ENCODE results near the gene CRABP2. TPM values are rescaled to one million over a fixed set of nuclear protein-coding genes. Genes with fewer than 3 reads are reported as not detected.

CRABP2 gene
- total RNA-seq, 1 donor from 2014 or later = 278 TPM

- TF ChIP-seq EZH2 (IDR thresholded peaks at IDR 0.05; ENCODE audit: insufficient read depth, low read length) = no peak
- no peak for TF ChIP-seq CTCF (IDR thresholded peaks at IDR 0.05; ENCODE audit: insufficient read depth, low read depth, low read length)
- DNase-seq (ENCODE audit: low read depth) = no peak
- peaks cover 2% of the 10 kb centered on the region for H4K20me1 ChIP-seq (ENCODE audit: insufficient read depth, low read length)
- H3K4me3 ChIP-seq (ENCODE audit: insufficient read depth, low read depth, low read length) = no peak overlapping the region
- H3K4me1 Mint-ChIP-seq (ENCODE audit: low read depth, unreplicated experiment) = peaks cover 76% of the 10 kb centered on the region
- FAIRE-seq = no peak
- H3K36me3 ChIP-seq (ENCODE audit: insufficient read depth, low read length) = peaks cover 10% of the 10 kb centered on the region
- H3K9me3 ChIP-seq (ENCODE audit: insufficient read depth, low read depth, low read length) = no peaks in the 10 kb centered on the region
- H3K27ac Mint-ChIP-seq (ENCODE audit: unreplicated experiment) = peak overlapping the region; percentile 88
- no peaks in the 10 kb centered on the region for H3K79me2 ChIP-seq (ENCODE audit: insufficient read depth, low read length)
- no peak overlapping the region for H2AFZ ChIP-seq (ENCODE audit: low read depth, low read length)
- peaks cover 44% of the 10 kb centered on the region for H3K4me1 ChIP-seq (ENCODE audit: insufficient read depth, low read length)
- H3K9me3 Mint-ChIP-seq (ENCODE audit: unreplicated experiment) = no peaks in the 10 kb centered on the region
- no peaks in the 10 kb centered on the region for H3K27me3 ChIP-seq (ENCODE audit: insufficient read depth, low read length)
- no peak overlapping the region for H3K4me2 ChIP-seq (ENCODE audit: low read length)
- H3K4me3 Mint-ChIP-seq (ENCODE audit: unreplicated experiment) = no peak overlapping the region
- H3K9ac ChIP-seq (ENCODE audit: low read length) = no peak overlapping the region
- peak overlapping the region; percentile 1 for H3K27ac ChIP-seq (ENCODE audit: low read depth, low read length)
- H3K27me3 Mint-ChIP-seq (ENCODE audit: low read depth, unreplicated experiment) = no peaks in the 10 kb centered on the region
- H3K36me3 Mint-ChIP-seq (ENCODE audit: low read depth, unreplicated experiment) = peaks cover 13% of the 10 kb centered on the region
Observed at GRCh38 chr1:156666862-156667609, 38.3 kb downstream of the CRABP2 start.

- no peak overlapping the region for H3K27ac ChIP-seq (ENCODE audit: low read depth, low read length)
- no peak overlapping the region for H3K4me3 ChIP-seq (ENCODE audit: insufficient read depth, low read depth, low read length)
- DNase-seq (ENCODE audit: low read depth) = no peak
- FAIRE-seq = no peak
- peaks cover 1% of the 10 kb centered on the region for H3K36me3 Mint-ChIP-seq (ENCODE audit: low read depth, unreplicated experiment)
- H3K27me3 ChIP-seq (ENCODE audit: insufficient read depth, low read length) = no peaks in the 10 kb centered on the region
- H3K4me3 Mint-ChIP-seq (ENCODE audit: unreplicated experiment) = peak overlapping the region; percentile 16
- H3K9me3 ChIP-seq (ENCODE audit: insufficient read depth, low read depth, low read length) = no peaks in the 10 kb centered on the region
- H3K79me2 ChIP-seq (ENCODE audit: insufficient read depth, low read length) = no peaks in the 10 kb centered on the region
- peak overlapping the region; percentile 88 for H3K27ac Mint-ChIP-seq (ENCODE audit: unreplicated experiment)
- H3K4me1 Mint-ChIP-seq (ENCODE audit: low read depth, unreplicated experiment) = peaks cover 81% of the 10 kb centered on the region
- peak overlapping the region; percentile 68 for H3K4me2 ChIP-seq (ENCODE audit: low read length)
- no peaks in the 10 kb centered on the region for H3K36me3 ChIP-seq (ENCODE audit: insufficient read depth, low read length)
- H3K27me3 Mint-ChIP-seq (ENCODE audit: low read depth, unreplicated experiment) = no peaks in the 10 kb centered on the region
- no peak overlapping the region for H2AFZ ChIP-seq (ENCODE audit: low read depth, low read length)
- H4K20me1 ChIP-seq (ENCODE audit: insufficient read depth, low read length) = no peaks in the 10 kb centered on the region
- peaks cover 59% of the 10 kb centered on the region for H3K4me1 ChIP-seq (ENCODE audit: insufficient read depth, low read length)
- no peak overlapping the region for H3K9ac ChIP-seq (ENCODE audit: low read length)
- TF ChIP-seq CTCF (IDR thresholded peaks at IDR 0.05; ENCODE audit: insufficient read depth, low read depth, low read length) = no peak
- TF ChIP-seq EZH2 (IDR thresholded peaks at IDR 0.05; ENCODE audit: insufficient read depth, low read length) = no peak
- H3K9me3 Mint-ChIP-seq (ENCODE audit: unreplicated experiment) = no peaks in the 10 kb centered on the region
Observed at GRCh38 chr1:156665539-156665938, 39.8 kb downstream of the CRABP2 start.

Data from astrocyte (in vitro differentiated cells and primary cell).